Spleen (tissue), 7 donors: Measurements from ENCODE around the gene SELP.

ENCODE experiments used
- POLR2A ChIP-seq, 3 donors: fragments of 450-650 bp; IDR thresholded peaks; one replicate each; pipeline ENCODE4 v1.5.1; 2017; ENCODE audit warnings: antibody characterized with exemption in 3 of 3, mild to moderate bottlenecking in 1 of 3
- POLR2AphosphoS5 ChIP-seq, 3 donors: sonication (generic); formaldehyde crosslinking; IDR thresholded peaks; one replicate each; pipeline ENCODE4 v1.5.1; 2017; ENCODE audit warnings: antibody characterized with exemption in 3 of 3
- TF ChIP-seq, protein P1 (sequence below), 11 experiments: fragments of 200-600 bp in 7 of 11; fragments of 450-650 bp in 4 of 11; sonication (generic) in 4 of 11; IDR thresholded peaks in 8 of 11; conservative IDR thresholded peaks in 3 of 11; 1 replicate in 7 of 11; 2 replicates in 4 of 11; pipeline versions ENCODE4 v1.4.0 to v1.8.0; 2016 to 2021; ENCODE audit warnings: antibody characterized with exemption in 11 of 11, inconsistent platforms in 4 of 11, mild to moderate bottlenecking in 1 of 11
- donor health status: DM: no; HTN: no; CAD: no; lungs with moderate emphysema.
- donor health status: DM: no; HTN: no; CAD: no.
- donor health status: DM: no; HTN: no; CAD: no.

DNA sequence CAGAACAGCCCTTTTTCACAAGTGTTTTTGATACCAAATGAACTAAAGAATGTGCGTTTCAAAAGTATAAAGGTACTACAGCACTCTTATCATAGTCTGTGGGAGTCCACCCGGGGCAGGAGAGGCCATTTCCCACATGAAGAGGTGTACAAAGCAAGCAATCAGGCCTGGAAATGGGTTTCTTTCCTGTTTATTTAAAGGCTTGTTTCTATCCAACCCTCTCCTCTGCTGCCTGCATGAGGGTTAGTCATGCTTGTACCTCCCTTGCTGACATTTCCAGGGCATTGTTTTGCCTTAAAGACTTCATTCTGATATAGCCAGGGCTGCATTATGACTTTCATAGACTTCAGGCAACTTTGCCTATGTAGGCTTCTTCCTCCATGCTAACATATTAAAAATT lies 11.6 kb downstream of the SELP start:
- TF ChIP-seq, protein P1, sequence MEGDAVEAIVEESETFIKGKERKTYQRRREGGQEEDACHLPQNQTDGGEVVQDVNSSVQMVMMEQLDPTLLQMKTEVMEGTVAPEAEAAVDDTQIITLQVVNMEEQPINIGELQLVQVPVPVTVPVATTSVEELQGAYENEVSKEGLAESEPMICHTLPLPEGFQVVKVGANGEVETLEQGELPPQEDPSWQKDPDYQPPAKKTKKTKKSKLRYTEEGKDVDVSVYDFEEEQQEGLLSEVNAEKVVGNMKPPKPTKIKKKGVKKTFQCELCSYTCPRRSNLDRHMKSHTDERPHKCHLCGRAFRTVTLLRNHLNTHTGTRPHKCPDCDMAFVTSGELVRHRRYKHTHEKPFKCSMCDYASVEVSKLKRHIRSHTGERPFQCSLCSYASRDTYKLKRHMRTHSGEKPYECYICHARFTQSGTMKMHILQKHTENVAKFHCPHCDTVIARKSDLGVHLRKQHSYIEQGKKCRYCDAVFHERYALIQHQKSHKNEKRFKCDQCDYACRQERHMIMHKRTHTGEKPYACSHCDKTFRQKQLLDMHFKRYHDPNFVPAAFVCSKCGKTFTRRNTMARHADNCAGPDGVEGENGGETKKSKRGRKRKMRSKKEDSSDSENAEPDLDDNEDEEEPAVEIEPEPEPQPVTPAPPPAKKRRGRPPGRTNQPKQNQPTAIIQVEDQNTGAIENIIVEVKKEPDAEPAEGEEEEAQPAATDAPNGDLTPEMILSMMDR (IDR thresholded peaks at IDR 0.05 in 8 of 11, conservative IDR thresholded peaks at IDR 0.05 in 3 of 11), result no peak
- TF ChIP-seq POLR2A (IDR thresholded peaks at IDR 0.05) (no peak), POLR2AphosphoS5 (IDR thresholded peaks at IDR 0.05) (no peak)
